ENCODE data around the gene ZFAND2B. TPM values are rescaled to one million over a fixed set of nuclear protein-coding genes. Genes with fewer than 3 reads are reported as not detected.
A peak's percentile ranks its signal among the peaks of the same experiment; 100 is the strongest.

The ZFAND2B gene
- total RNA-seq, 1 experiment from 2014 or later, result 47.5 TPM

- Histone ChIP-seq H3K27me3 (ENCODE audit: low read length) (no peaks in the 10 kb centered on the region), H3K4me3 (ENCODE audit: low read length) (no peak overlapping the region), H3K9ac (ENCODE audit: low read length) (no peak overlapping the region), H4K20me1 (ENCODE audit: low read length) (no peaks in the 10 kb centered on the region), H3K4me1 (ENCODE audit: insufficient read depth, low read length) (peaks cover 20% of the 10 kb centered on the region), H3F3A (ENCODE audit: low read length, unreplicated experiment) (no peaks in the 10 kb centered on the region), H3K9me3 (ENCODE audit: low read length) (no peaks in the 10 kb centered on the region), H3K36me3 (ENCODE audit: low read depth, low read length) (no peaks in the 10 kb centered on the region), H3K4me2 (ENCODE audit: low read length) (no peak overlapping the region), H2AFZ (ENCODE audit: low read length) (no peak overlapping the region), H3K79me2 (ENCODE audit: low read length) (peaks cover 5% of the 10 kb centered on the region; the same call in 1 of the 2 replicates), H3K9me2 (replicated peaks; ENCODE audit: low read length) (no peaks in the 10 kb centered on the region), H3K27ac (ENCODE audit: low read length) (no peak overlapping the region)
- ChIA-PET CTCF (no interaction called here), POLR2A (ENCODE audit: unreplicated experiment) (no interaction called here)
- intact Hi-C loops (cut with micrococcal nuclease), result no loop called here
- DNase-seq, result no peak
- TF ChIP-seq EZH2phosphoT487 (IDR thresholded peaks at IDR 0.05; ENCODE audit: borderline replicate concordance, low read length), result no peak
- no peak for TF ChIP-seq CTCF (conservative IDR thresholded peaks at IDR 0.05; ENCODE audit: low read depth, low read length)
- TF ChIP-seq EZH2 (IDR thresholded peaks at IDR 0.05; ENCODE audit: low read length, unreplicated experiment), result no peak
- no peak for ATAC-seq
- no TSS peak for BruUV-seq (replicated peaks)
Observed at GRCh38 chr2:219204425-219205164, 2.0 kb upstream of the ZFAND2B start.

GRCh38 chr2:219205165-219205538 is 1.4 kb upstream of the ZFAND2B start:
- Histone ChIP-seq H3K36me3 (ENCODE audit: low read depth, low read length) (no peaks in the 10 kb centered on the region), H3K9ac (ENCODE audit: low read length) (no peak overlapping the region), H3K4me2 (ENCODE audit: low read length) (no peak overlapping the region), H3K9me2 (replicated peaks; ENCODE audit: low read length) (no peaks in the 10 kb centered on the region), H4K20me1 (ENCODE audit: low read length) (no peaks in the 10 kb centered on the region), H3K27ac (ENCODE audit: low read length) (no peak overlapping the region), H3K4me1 (ENCODE audit: insufficient read depth, low read length) (peaks cover 20% of the 10 kb centered on the region), H3K9me3 (ENCODE audit: low read length) (no peaks in the 10 kb centered on the region), H2AFZ (ENCODE audit: low read length) (no peak overlapping the region), H3F3A (ENCODE audit: low read length, unreplicated experiment) (no peaks in the 10 kb centered on the region), H3K79me2 (ENCODE audit: low read length) (peaks cover 5% of the 10 kb centered on the region; the same call in 1 of the 2 replicates), H3K4me3 (ENCODE audit: low read length) (no peak overlapping the region), H3K27me3 (ENCODE audit: low read length) (no peaks in the 10 kb centered on the region)
- intact Hi-C loops (cut with micrococcal nuclease), result no loop called here
- POLR2A ChIA-PET (ENCODE audit: unreplicated experiment), result no interaction called here
- no peak for TF ChIP-seq EZH2phosphoT487 (IDR thresholded peaks at IDR 0.05; ENCODE audit: borderline replicate concordance, low read length)
- TF ChIP-seq EZH2 (IDR thresholded peaks at IDR 0.05; ENCODE audit: low read length, unreplicated experiment), result no peak
- no peak for TF ChIP-seq CTCF (conservative IDR thresholded peaks at IDR 0.05; ENCODE audit: low read depth, low read length)
- DNase-seq (no peak), ATAC-seq (no peak)
- CTCF ChIA-PET, result no interaction called here
- BruUV-seq (replicated peaks), result no TSS peak

- H2AFZ ChIP-seq (ENCODE audit: low read length), result peak overlapping the region; percentile 66
- intact Hi-C loops (cut with micrococcal nuclease), result loop anchor here (1.0 kb wide), 1 partner anchor 29 kb away; no protein-coding TSS in a partner anchor
- CTCF ChIA-PET, result interaction anchor here (0.6 kb wide), 1 partner anchor 335 kb away, joined by 3 read pairs; no protein-coding TSS in a partner anchor
Observed at GRCh38 chr2:219205981-219206327, 628 bp upstream of the ZFAND2B start.

More at GRCh38 chr2:219205981-219206327, 628 bp upstream of the ZFAND2B start:
- H3K9me2 ChIP-seq (replicated peaks; ENCODE audit: low read length), result no peaks in the 10 kb centered on the region
- H3K27ac ChIP-seq (ENCODE audit: low read length), result peak overlapping the region; percentile 4
- POLR2A ChIA-PET (ENCODE audit: unreplicated experiment), result interaction anchor here (0.6 to 1.1 kb wide), 3 partner anchors 24 to 48 kb away, joined by 3 to 4 read pairs (median 3); partner anchors contain the start of genes ANKZF1, ATG9A and TUBA4A
- no peak for DNase-seq
- H3K79me2 ChIP-seq (ENCODE audit: low read length), result peaks cover 5% of the 10 kb centered on the region; the same call in 1 of the 2 replicates
- ATAC-seq, result no peak
- no peaks in the 10 kb centered on the region for H4K20me1 ChIP-seq (ENCODE audit: low read length)
- peak overlapping the region; percentile 96 for H3K4me2 ChIP-seq (ENCODE audit: low read length)
- H3F3A ChIP-seq (ENCODE audit: low read length, unreplicated experiment), result no peaks in the 10 kb centered on the region
- peak overlapping the region; percentile 56 for H3K9ac ChIP-seq (ENCODE audit: low read length)
- peak overlapping the region; percentile 66 for H3K4me3 ChIP-seq (ENCODE audit: low read length)
- peaks cover 20% of the 10 kb centered on the region for H3K4me1 ChIP-seq (ENCODE audit: insufficient read depth, low read length)
- no peaks in the 10 kb centered on the region for H3K9me3 ChIP-seq (ENCODE audit: low read length)
- TSS peak; percentile 86 for BruUV-seq (replicated peaks)
- no peaks in the 10 kb centered on the region for H3K27me3 ChIP-seq (ENCODE audit: low read length)
- TF ChIP-seq CTCF (conservative IDR thresholded peaks at IDR 0.05; ENCODE audit: low read depth, low read length) (no peak), EZH2 (IDR thresholded peaks at IDR 0.05; ENCODE audit: low read length, unreplicated experiment) (no peak), EZH2phosphoT487 (IDR thresholded peaks at IDR 0.05; ENCODE audit: borderline replicate concordance, low read length) (no peak)
- H3K36me3 ChIP-seq (ENCODE audit: low read depth, low read length), result no peaks in the 10 kb centered on the region
